GM12878 (cell line): ENCODE data around the gene SUPT6H. TPM values are rescaled to one million over a fixed set of nuclear protein-coding genes. Genes with fewer than 3 reads are reported as not detected.

Experiments used
- ATAC-seq: fragments of 200-7000 bp; cut with Tn5 transposase; 3 replicates; pipeline ENCODE4 v1.9.1; 2020; ENCODE audit warnings: mild to moderate bottlenecking, moderate library complexity
- BruUV-seq: library from RNA; stranded (reverse); fragments of 400-500 nt; replicated peaks from 2 replicates; lab custom pipeline; 2021; lab: Mats Ljungman, UMichigan
- CTCF ChIA-PET: fragments of 300-600 bp; sonication (Branson Sonifier 250); formaldehyde crosslinking; extraction: SDS; loops from one replicate; lab custom pipeline; 2021; ENCODE audit warnings: inconsistent platforms; lab: Yijun Ruan, JAX
- POLR2A ChIA-PET: fragments of 350-600 bp; formaldehyde crosslinking; extraction: SDS; loops from one replicate; lab custom pipeline; 2021; ENCODE audit warnings: inconsistent platforms; lab: Charles Lee
- RAD21 ChIA-PET: fragments of 300-600 bp; sonication (Branson Sonifier 250); formaldehyde crosslinking; loops from one replicate; lab custom pipeline; 2023; ENCODE audit warnings: antibody characterized with exemption; ENCODE audit not compliant: unreplicated experiment; lab: Charles Lee
- SMC1A ChIA-PET: fragments of 300-600 bp; sonication (Branson Sonifier 250); formaldehyde crosslinking; loops from one replicate; lab custom pipeline; 2023; ENCODE audit not compliant: unreplicated experiment, uncharacterized antibody; lab: Charles Lee
- DNase-seq: peaks from one replicate; pipeline ENCODE4 v3.0.0-alpha.2; 2011; ENCODE audit warnings: low read depth, low spot score
- FAIRE-seq: peaks from 3 replicates; lab custom pipeline; 2011; peaks lifted over from hg19 to GRCh38; lab: Jason Lieb, UNC
- H2AFZ ChIP-seq: 2 replicates; pipeline ENCODE4 v1.6.0; 2011; ENCODE audit warnings: low read depth, low read length, control low read depth; ENCODE audit not compliant: control insufficient read depth
- H3K27ac ChIP-seq: 2 replicates; pipeline ENCODE4 v1.5.1; 2011; ENCODE audit warnings: control low read depth; ENCODE audit not compliant: control insufficient read depth, insufficient read depth
- H3K27me3 ChIP-seq, 2 experiments: replicated peaks in 1 of 2; 2 replicates each; pipeline versions ENCODE4 v1.6.0 to v1.6.1; 2011; ENCODE audit warnings: low read length in 1 of 2; ENCODE audit not compliant: control insufficient read depth in 2 of 2, insufficient read depth in 2 of 2
- H3K36me3 ChIP-seq, 2 experiments: 2 replicates each; pipeline ENCODE4 v1.5.1; 2011; ENCODE audit warnings: low read length in 1 of 2; ENCODE audit not compliant: control insufficient read depth in 2 of 2, insufficient read depth in 2 of 2
- H3K4me1 ChIP-seq: 2 replicates; pipeline ENCODE4 v1.6.1; 2011; ENCODE audit warnings: mild to moderate bottlenecking, low read length, moderate library complexity, mixed read lengths; ENCODE audit not compliant: control insufficient read depth, insufficient read depth
- H3K4me2 ChIP-seq: 2 replicates; pipeline ENCODE4 v1.6.0; 2011; ENCODE audit warnings: control low read depth; ENCODE audit not compliant: control insufficient read depth, insufficient read depth
- H3K4me3 ChIP-seq: fragments of 200-600 bp; sonication (generic); 2 replicates; pipeline ENCODE4 v1.5.1; 2016
- H3K79me2 ChIP-seq: 2 replicates; pipeline ENCODE4 v1.6.0; 2011; ENCODE audit warnings: low read length; ENCODE audit not compliant: control insufficient read depth, insufficient read depth
- H3K9ac ChIP-seq: 2 replicates; pipeline ENCODE4 v1.8.0; 2011; ENCODE audit warnings: low read length, control low read depth, mixed read lengths; ENCODE audit not compliant: control insufficient read depth, insufficient read depth
- H3K9me3 ChIP-seq: replicated peaks from 3 replicates; pipeline ENCODE4 v1.5.1; 2011; ENCODE audit warnings: mild to moderate bottlenecking, low read length; ENCODE audit not compliant: control insufficient read depth, insufficient read depth
- H4K20me1 ChIP-seq: 2 replicates; pipeline ENCODE4 v1.6.0; 2011; ENCODE audit not compliant: control insufficient read depth, insufficient read depth
- ATF7 ChIP-seq: fragments of 450-650 bp; IDR thresholded peaks from 2 replicates; pipeline ENCODE4 v1.6.1; 2016; ENCODE audit warnings: low read depth, mild to moderate bottlenecking
- CREB1 ChIP-seq: IDR thresholded peaks from 2 replicates; pipeline ENCODE4 v1.6.1; 2012; ENCODE audit warnings: low read depth, mild to moderate bottlenecking, inconsistent platforms
- ETV6 ChIP-seq, 2 experiments: fragments of 450-650 bp in 1 of 2; IDR thresholded peaks in 1 of 2; conservative IDR thresholded peaks in 1 of 2; 2 replicates each; pipeline ENCODE4 v1.6.1; 2014; ENCODE audit warnings: antibody characterized with exemption in 1 of 2, borderline replicate concordance in 1 of 2, low read depth in 1 of 2, mild to moderate bottlenecking in 1 of 2, moderate library complexity in 1 of 2
- FOS ChIP-seq: IDR thresholded peaks from 3 replicates; pipeline ENCODE4 v1.6.1; 2011; ENCODE audit warnings: borderline replicate concordance; ENCODE audit not compliant: insufficient read length; ENCODE audit errors: extremely low read depth
- KDM1A ChIP-seq: fragments of 200-600 bp; sonication (generic); IDR thresholded peaks from 2 replicates; pipeline ENCODE4 v1.6.1; 2016; ENCODE audit warnings: borderline replicate concordance
- PAX5 ChIP-seq: IDR thresholded peaks from 2 replicates; pipeline ENCODE4 v1.6.1; 2011; ENCODE audit warnings: low read depth, low read length, borderline replicate concordance
- PAX8 ChIP-seq: fragments of 450-650 bp; IDR thresholded peaks from 2 replicates; pipeline ENCODE4 v1.6.1; 2017; ENCODE audit warnings: mild to moderate bottlenecking, moderate library complexity
- POLR2AphosphoS5 ChIP-seq: IDR thresholded peaks from 2 replicates; pipeline ENCODE4 v1.6.1; 2011; ENCODE audit warnings: mild to moderate bottlenecking, low read length, inconsistent platforms
- RELA ChIP-seq: fragments of 450-650 bp; IDR thresholded peaks from 2 replicates; pipeline ENCODE4 v1.8.0; 2014; ENCODE audit warnings: borderline replicate concordance; ENCODE audit not compliant: partially characterized antibody
- SREBF1 ChIP-seq: IDR thresholded peaks from 2 replicates; pipeline ENCODE4 v1.6.1; 2012; ENCODE audit warnings: mild to moderate bottlenecking, low read length
- SREBF2 ChIP-seq: IDR thresholded peaks from 2 replicates; pipeline ENCODE4 v1.6.1; 2012; ENCODE audit warnings: mild to moderate bottlenecking, low read length
- STAT3 ChIP-seq: IDR thresholded peaks from 2 replicates; pipeline ENCODE4 v1.6.1; 2011; ENCODE audit warnings: low read depth, low read length, improper control_type of control experiment
- ZNF384 ChIP-seq: IDR thresholded peaks from 2 replicates; pipeline ENCODE4 v1.6.1; 2012; ENCODE audit warnings: low read depth, mild to moderate bottlenecking, low read length, improper control_type of control experiment, borderline replicate concordance
- ZSCAN29 ChIP-seq: fragments of 450-650 bp; IDR thresholded peaks from 2 replicates; pipeline ENCODE4 v1.6.1; 2017; ENCODE audit warnings: mild to moderate bottlenecking, moderate library complexity
- WGBS: methylation state at CpG from one replicate; pipeline ENCODE4 v1.1.6; 2016; ENCODE audit warnings: low lambda C conversion rate; ENCODE audit not compliant: insufficient replicate concordance, insufficient coverage; ENCODE audit errors: missing lambda C conversion rate; 5-methylcytosine and 5-hydroxymethylcytosine counted together
- in situ Hi-C: fragments of 300-500 bp; cut with MboI; formaldehyde crosslinking; loops from 9 replicates; pipeline ENCODE4 v1.14.3; 2018; ENCODE audit warnings: mixed read lengths
- intact Hi-C: fragments of 100-400 bp; cut with micrococcal nuclease; formaldehyde crosslinking; loops from one replicate; pipeline ENCODE4 v1.14.2; 2022; ENCODE audit not compliant: unreplicated experiment
- polyA plus RNA-seq, 11 experiments: library from polyadenylated mRNA; depleted of rRNA in 4 of 11; unstranded in 6 of 11; stranded (reverse) in 5 of 11; fragments of >200 nt; fragmentation: Nextera tagmentation in 4 of 11; fragmentation: Illumina TruSeq in 1 of 11; extraction: Ambion mirVana in 4 of 11; extraction: Trizol in 1 of 11; gene quantifications; 1 replicate in 1 of 11; 2 replicates in 10 of 11; pipeline versions ENCODE4 v1.2.1 to v1.2.3, GENCODE V29; 2011 to 2016; ENCODE audit warnings: inconsistent platforms in 2 of 11, missing spikeins in 2 of 11, low read depth in 1 of 11
- total RNA-seq, 4 experiments: library from RNA; depleted of rRNA in 3 of 4; stranded (reverse); fragments of >200 nt in 3 of 4; fragmentation: Illumina TruSeq in 1 of 4; extraction: Trizol in 1 of 4; gene quantifications; 2 replicates each; pipeline versions ENCODE4 v1.2.1 to v1.2.3, GENCODE V29; 2013 to 2021

SUPT6H gene
- total and polyA plus RNA-seq, 10 of the 15 experiments (the other 5 are each of a cell fraction or from before 2014, with no cell fraction given): 1.7 to 58.8 (median 37.7) TPM

GRCh38 chr17:28612531-28612930 is 49.5 kb upstream of the SUPT6H start:
- RAD21 ChIA-PET: interaction anchor here (0.9 to 3.2 kb wide), 8 partner anchors 13 to 117 kb away, joined by 3 to 24 read pairs (median 8); partner anchors contain the start of genes ALDOC and PIGS
- in situ Hi-C loops: no loop called here

More at GRCh38 chr17:28612531-28612930, 49.5 kb upstream of the SUPT6H start:
- no peak for FAIRE-seq
- H3K4me3 ChIP-seq: no peak overlapping the region
- no peak overlapping the region for H3K4me2 ChIP-seq
- no peaks in the 10 kb centered on the region for H3K79me2 ChIP-seq
- H4K20me1 ChIP-seq: no peaks in the 10 kb centered on the region
- CTCF ChIA-PET: interaction anchor here (0.7 to 8.2 kb wide), 19 partner anchors 10 to 120 kb away, joined by 3 to 88 read pairs (median 6); partner anchors contain the start of genes ALDOC, BLTP2, SPAG5 and UNC119
- H3K4me1 ChIP-seq: no peaks in the 10 kb centered on the region; the same call in none of the 2 replicates
- no peaks in the 10 kb centered on the region for H3K9me3 ChIP-seq
- intact Hi-C loops: no loop called here
- H3K9ac ChIP-seq: no peak overlapping the region
- DNase-seq: no peak
- H2AFZ ChIP-seq: no peak overlapping the region
- peaks cover 32 to 46% of the 10 kb centered on the region in 2 experiments for H3K36me3 ChIP-seq
- TF ChIP-seq ETV6 (conservative IDR thresholded peaks at IDR 0.05 in 1 of 2, IDR thresholded peaks at IDR 0.05 in 1 of 2; ENCODE audit: borderline replicate concordance in 1 of 2, low read depth in 1 of 2): no peak
- TF ChIP-seq ZNF384: no peak
- TF ChIP-seq PAX5: no peak
- TF ChIP-seq KDM1A: no peak
- TF ChIP-seq SREBF1: no peak
- TF ChIP-seq RELA: no peak
- TF ChIP-seq STAT3: no peak
- no peak for TF ChIP-seq ATF7
- no peak for TF ChIP-seq FOS
- no peak for TF ChIP-seq ZSCAN29
- no peak for TF ChIP-seq POLR2AphosphoS5
- no peak for TF ChIP-seq SREBF2
- no peak for TF ChIP-seq CREB1
- TF ChIP-seq PAX8: no peak
- BruUV-seq: no TSS peak
- SMC1A ChIA-PET: interaction anchor here (1.0 to 2.8 kb wide), 7 partner anchors 8 to 116 kb away, joined by 3 to 18 read pairs (median 5); partner anchors contain the start of gene PIGS
- POLR2A ChIA-PET: interaction anchor here (0.8 to 2.2 kb wide), 6 partner anchors 12 to 63 kb away, joined by 3 to 12 read pairs (median 4); partner anchors contain the start of gene ALDOC
- no peak overlapping the region; the same call in 1 of the 2 replicates for H3K27ac ChIP-seq
- no peak for ATAC-seq
- WGBS: 18% methylated on average over 2 of the region's 2 CpGs
- no peaks in the 10 kb centered on the region for H3K27me3 ChIP-seq
